Activated naive CD4-positive, alpha-beta T cell treated with anti-CD3 and anti-CD28 coated beads for 36 hours (primary cell): ENCODE results near the gene ARHGAP6. TPM values are rescaled to one million over a fixed set of nuclear protein-coding genes. Genes with fewer than 3 reads are reported as not detected.
"Not testable (repeated sequence)": the region's sequence is repeated elsewhere in the genome, so short reads cannot be mapped to it uniquely, and the experiment has no call there.

ENCODE experiments used
- CTCF ChIA-PET: fragments of 350-600 bp; sonication (Branson Sonifier 250); formaldehyde crosslinking; loops from one replicate; lab custom pipeline; 2021; ENCODE audit warnings: antibody characterized with exemption; lab: Charles Lee
- DNase-seq: peaks from one replicate; pipeline ENCODE4 v3.0.0-alpha.2; 2020
- H3K27ac Mint-ChIP-seq: one replicate; pipeline ENCODE4 v1.8.0; 2021; ENCODE audit warnings: mild to moderate bottlenecking, mixed read lengths
- H3K27me3 Mint-ChIP-seq: one replicate; pipeline ENCODE4 v1.8.0; 2021; ENCODE audit warnings: low read depth, mixed read lengths
- H3K36me3 Mint-ChIP-seq: one replicate; pipeline ENCODE4 v1.8.0; 2021; ENCODE audit warnings: low read depth, mixed read lengths
- H3K4me1 Mint-ChIP-seq: one replicate; pipeline ENCODE4 v1.8.0; 2021; ENCODE audit warnings: low read depth, mixed read lengths
- H3K4me3 Mint-ChIP-seq: one replicate; pipeline ENCODE4 v1.8.0; 2021; ENCODE audit warnings: mild to moderate bottlenecking, moderate library complexity, mixed read lengths
- H3K9me3 Mint-ChIP-seq: one replicate; pipeline ENCODE4 v1.8.0; 2021; ENCODE audit warnings: mixed read lengths
- intact Hi-C: fragments of 100-400 bp; cut with micrococcal nuclease; formaldehyde crosslinking; loops from one replicate; pipeline ENCODE4 v1.15.1; 2023
- total RNA-seq, 2 experiments: library from RNA; stranded (reverse); gene quantifications; one replicate each; pipeline ENCODE4 v1.2.3, GENCODE V29; 2021

ARHGAP6 gene
- total RNA-seq, 2 experiments from 2014 or later = not detected

GRCh38 chrX:11380187-11380844 lies 285.4 kb downstream of the ARHGAP6 start:
- no peak overlapping the region for H3K4me3 Mint-ChIP-seq
- H3K27me3 Mint-ChIP-seq = peaks cover 2% of the 10 kb centered on the region
- intact Hi-C loops = loop anchor here (5.0 kb wide), 1 partner anchor 238 kb away; no protein-coding TSS in a partner anchor
- no peak for DNase-seq
- no peak overlapping the region for H3K27ac Mint-ChIP-seq
- H3K4me1 Mint-ChIP-seq = peaks cover 1% of the 10 kb centered on the region
- CTCF ChIA-PET = interaction anchor here (2.2 kb wide), 1 partner anchor 12 kb away, joined by 7 read pairs; no protein-coding TSS in a partner anchor
- H3K36me3 Mint-ChIP-seq = no peaks in the 10 kb centered on the region
- no peaks in the 10 kb centered on the region for H3K9me3 Mint-ChIP-seq

GRCh38 chrX:11376163-11376562 lies 289.6 kb downstream of the ARHGAP6 start:
- Mint-ChIP-seq H3K4me3 (no peak overlapping the region), H3K36me3 (no peaks in the 10 kb centered on the region), H3K27me3 (no peaks in the 10 kb centered on the region), H3K9me3 (no peaks in the 10 kb centered on the region), H3K27ac (no peak overlapping the region), H3K4me1 (no peaks in the 10 kb centered on the region)
- CTCF ChIA-PET = no interaction called here
- intact Hi-C loops = no loop called here
- DNase-seq = no peak

DNA sequence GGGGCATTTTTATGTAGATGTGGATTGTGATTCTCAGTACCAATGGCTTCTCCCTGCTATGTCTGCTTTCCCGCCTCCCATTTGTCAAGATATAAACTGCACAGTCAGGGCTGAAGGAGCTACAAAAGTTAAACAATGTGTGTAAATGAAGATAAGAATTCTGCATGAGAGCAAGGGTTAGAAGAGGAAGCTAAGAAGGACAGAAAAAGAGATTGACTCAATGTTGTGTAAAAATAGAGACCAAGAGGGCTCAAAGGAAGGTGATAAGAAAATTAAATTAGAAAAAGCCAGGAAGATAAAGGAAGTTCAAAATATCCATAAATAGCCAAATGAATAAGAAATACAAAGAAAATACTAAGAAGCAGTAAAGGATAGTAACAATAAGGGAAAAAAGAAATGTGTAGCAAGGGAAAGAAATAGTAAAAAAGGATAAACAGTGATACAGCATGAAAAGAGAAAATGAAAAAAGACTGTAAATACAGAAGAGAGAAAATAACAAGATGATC lies 290.1 kb downstream of the ARHGAP6 start:
- intact Hi-C loops = no loop called here
- Mint-ChIP-seq H3K4me1 (no peaks in the 10 kb centered on the region), H3K9me3 (no peaks in the 10 kb centered on the region), H3K27me3 (peaks cover under 1% of the 10 kb centered on the region), H3K27ac (no peak overlapping the region), H3K4me3 (no peak overlapping the region), H3K36me3 (no peaks in the 10 kb centered on the region)
- DNase-seq = no peak
- CTCF ChIA-PET = no interaction called here

GRCh38 chrX:11374570-11374969 lies 291.1 kb downstream of the ARHGAP6 start:
- CTCF ChIA-PET = no interaction called here
- intact Hi-C loops = no loop called here
- Mint-ChIP-seq H3K36me3 (no peaks in the 10 kb centered on the region), H3K9me3 (no peaks in the 10 kb centered on the region), H3K27me3 (peaks cover 1% of the 10 kb centered on the region), H3K27ac (no peak overlapping the region), H3K4me3 (no peak overlapping the region), H3K4me1 (no peaks in the 10 kb centered on the region)
- no peak for DNase-seq

GRCh38 chrX:11371106-11371505 lies 294.6 kb downstream of the ARHGAP6 start:
- Mint-ChIP-seq H3K4me3 (no peak overlapping the region), H3K27ac (no peak overlapping the region), H3K9me3 (no peaks in the 10 kb centered on the region), H3K4me1 (no peaks in the 10 kb centered on the region), H3K36me3 (no peaks in the 10 kb centered on the region), H3K27me3 (peaks cover 1% of the 10 kb centered on the region)
- CTCF ChIA-PET = no interaction called here
- intact Hi-C loops = no loop called here
- no peak for DNase-seq

GRCh38 chrX:11367609-11368430 lies 297.9 kb downstream of the ARHGAP6 start:
- Mint-ChIP-seq H3K27ac (no peak overlapping the region), H3K36me3 (no peaks in the 10 kb centered on the region), H3K4me3 (no peak overlapping the region), H3K27me3 (peaks cover 1% of the 10 kb centered on the region), H3K9me3 (no peaks in the 10 kb centered on the region), H3K4me1 (no peaks in the 10 kb centered on the region)
- DNase-seq = no peak
- intact Hi-C loops = no loop called here
- CTCF ChIA-PET = no interaction called here

DNA sequence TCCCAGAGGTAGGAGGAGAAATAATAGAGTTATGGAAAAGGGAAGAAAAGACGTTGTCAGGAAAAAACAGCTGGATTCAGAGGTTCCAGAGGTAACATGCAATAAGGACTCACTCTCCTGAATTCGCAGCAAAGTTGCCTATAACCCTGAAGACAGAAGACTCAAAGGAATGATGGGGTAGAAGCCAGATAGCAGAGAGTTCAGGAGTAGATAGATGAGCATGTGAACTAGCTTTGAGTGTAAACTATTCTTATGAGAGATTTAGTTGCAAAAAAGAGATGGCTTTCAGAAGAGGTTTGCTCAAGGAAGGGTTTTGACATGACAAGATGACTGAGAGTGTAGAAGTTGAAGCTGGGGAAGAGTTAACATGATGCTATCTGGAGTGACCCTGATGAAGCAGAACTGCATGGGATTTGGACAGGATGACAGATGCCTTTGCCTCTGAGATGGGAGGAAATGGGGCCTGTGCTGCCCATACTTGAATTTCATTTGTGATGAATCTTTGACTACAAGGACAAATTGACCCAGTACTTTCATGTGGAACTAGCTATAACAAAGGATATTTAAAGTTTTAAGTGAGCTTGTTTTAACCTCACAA lies 298.6 kb downstream of the ARHGAP6 start:
- Mint-ChIP-seq H3K27ac (no peak overlapping the region), H3K36me3 (no peaks in the 10 kb centered on the region), H3K9me3 (no peaks in the 10 kb centered on the region), H3K4me3 (no peak overlapping the region), H3K4me1 (no peaks in the 10 kb centered on the region), H3K27me3 (peaks cover 1% of the 10 kb centered on the region)
- CTCF ChIA-PET = no interaction called here
- no peak for DNase-seq
- intact Hi-C loops = no loop called here

- Mint-ChIP-seq H3K36me3 (no peaks in the 10 kb centered on the region), H3K27ac (no peak overlapping the region), H3K4me1 (no peaks in the 10 kb centered on the region), H3K27me3 (no peaks in the 10 kb centered on the region), H3K4me3 (no peak overlapping the region), H3K9me3 (no peaks in the 10 kb centered on the region)
- no peak for DNase-seq
- CTCF ChIA-PET = no interaction called here
- intact Hi-C loops = no loop called here
These were observed 300.3 kb downstream of the ARHGAP6 start for GRCh38 chrX:11365426-11365825.

DNA sequence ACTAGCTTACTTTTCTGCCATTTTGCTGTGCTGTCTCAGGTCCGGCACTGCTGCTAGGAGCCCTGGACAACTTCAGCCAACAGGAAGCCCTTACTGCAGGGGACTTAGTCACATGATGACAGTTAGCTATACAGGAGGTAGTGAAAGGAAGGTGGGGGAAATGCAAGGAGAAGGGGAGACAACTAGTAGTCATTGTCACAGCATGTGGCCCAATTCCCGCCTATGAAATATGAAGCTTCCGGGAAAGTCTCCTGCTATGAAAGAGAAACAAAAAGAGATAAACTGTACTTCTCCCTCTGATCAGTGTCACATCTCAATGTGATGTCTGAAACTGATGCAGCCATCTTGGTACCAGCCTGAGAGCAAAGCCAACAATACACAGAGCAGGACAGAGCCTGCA lies 300.9 kb downstream of the ARHGAP6 start:
- no peaks in the 10 kb centered on the region for H3K4me1 Mint-ChIP-seq
- no peaks in the 10 kb centered on the region for H3K27me3 Mint-ChIP-seq
- intact Hi-C loops = no loop called here
- no peaks in the 10 kb centered on the region for H3K9me3 Mint-ChIP-seq
- DNase-seq = no peak
- no peaks in the 10 kb centered on the region for H3K36me3 Mint-ChIP-seq
- CTCF ChIA-PET = no interaction called here
- no peak overlapping the region for H3K4me3 Mint-ChIP-seq
- H3K27ac Mint-ChIP-seq = no peak overlapping the region

- intact Hi-C loops, H3K4me1 Mint-ChIP-seq, H3K36me3 Mint-ChIP-seq, H3K27ac Mint-ChIP-seq, H3K27me3 Mint-ChIP-seq, H3K9me3 Mint-ChIP-seq, CTCF ChIA-PET, DNase-seq, H3K4me3 Mint-ChIP-seq: not testable (repeated sequence)
These were observed 301.9 kb downstream of the ARHGAP6 start for GRCh38 chrX:11363825-11364224.

DNA sequence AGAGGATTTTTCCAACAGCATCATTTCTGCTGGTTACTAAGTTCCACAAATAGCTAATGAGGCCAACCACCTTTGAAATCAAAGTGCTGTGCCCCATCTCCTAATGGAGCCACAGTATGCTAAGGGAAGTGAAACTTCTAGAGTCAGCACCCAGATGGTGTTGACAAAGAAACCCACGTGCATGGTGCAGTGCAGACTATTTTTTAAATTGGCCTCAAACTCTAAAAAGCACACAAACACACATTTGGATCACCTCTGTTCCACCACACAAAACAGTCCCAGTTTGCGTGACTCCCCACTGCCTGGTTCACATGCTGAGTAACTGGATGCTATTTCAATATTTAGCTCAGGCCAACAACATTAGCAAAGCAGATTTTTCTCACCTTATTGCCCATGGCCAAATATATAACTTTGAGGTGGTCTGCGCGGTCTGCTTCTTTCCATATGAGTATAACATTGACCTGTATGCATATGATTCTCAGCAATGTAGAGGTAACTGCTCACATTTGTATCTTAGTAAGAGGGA lies 302.6 kb downstream of the ARHGAP6 start:
- no peak overlapping the region for H3K27ac Mint-ChIP-seq
- H3K36me3 Mint-ChIP-seq = no peaks in the 10 kb centered on the region

GRCh38 chrX:11361666-11362065 lies 304.1 kb downstream of the ARHGAP6 start:
- CTCF ChIA-PET, H3K4me3 Mint-ChIP-seq, H3K36me3 Mint-ChIP-seq, intact Hi-C loops, DNase-seq, H3K9me3 Mint-ChIP-seq, H3K4me1 Mint-ChIP-seq, H3K27me3 Mint-ChIP-seq, H3K27ac Mint-ChIP-seq: not testable (repeated sequence)

More for the DNA sequence above, 302.6 kb downstream of the ARHGAP6 start:
- no peak for DNase-seq
- CTCF ChIA-PET = no interaction called here
- Mint-ChIP-seq H3K4me3 (no peak overlapping the region), H3K27me3 (no peaks in the 10 kb centered on the region), H3K4me1 (no peaks in the 10 kb centered on the region), H3K9me3 (no peaks in the 10 kb centered on the region)
- intact Hi-C loops = no loop called here
